Tibial artery (tissue), 4 donors: ENCODE measurements around the gene LHX6.

Source experiments
- DNase-seq, 2 donors: peaks; one replicate each; pipeline ENCODE4 v3.0.0-alpha.2; 2019
- H3K27ac ChIP-seq, 2 donors: fragments of 200-600 bp; sonication (generic) in 1 of 2; 1 replicate in 1 of 2; 2 replicates in 1 of 2; pipeline ENCODE4 v1.5.1; 2018 to 2019; ENCODE audit warnings: mild to moderate bottlenecking in 1 of 2
- H3K27me3 ChIP-seq, 2 donors: fragments of 200-600 bp; sonication (generic) in 1 of 2; one replicate each; pipeline versions ENCODE4 v1.5.1 to v1.6.0; 2016 to 2019
- H3K36me3 ChIP-seq, 3 donors: fragments of 200-600 bp; sonication (generic) in 2 of 3; one replicate each; pipeline ENCODE4 v1.5.1; 2016 to 2019; ENCODE audit warnings: mild to moderate bottlenecking in 2 of 3
- H3K4me1 ChIP-seq, 4 donors: fragments of 200-600 bp; sonication (generic) in 2 of 4; 1 replicate in 3 of 4; 2 replicates in 1 of 4; pipeline ENCODE4 v1.5.1; 2016 to 2019
- H3K4me3 ChIP-seq, 2 donors: fragments of 200-600 bp; sonication (generic) in 1 of 2; 1 replicate in 1 of 2; 2 replicates in 1 of 2; pipeline ENCODE4 v1.5.1; 2018 to 2019; ENCODE audit warnings: mild to moderate bottlenecking in 2 of 2
- H3K9me3 ChIP-seq, 3 donors: fragments of 200-600 bp; sonication (generic) in 1 of 3; one replicate each; pipeline ENCODE4 v1.5.1; 2016 to 2019
- intact Hi-C: fragments of 100-400 bp; cut with DNase I; formaldehyde crosslinking; loops from one replicate; pipeline ENCODE4 v1.15.0; 2023; ENCODE audit warnings: low total_unique reads
- TF ChIP-seq, protein P1 (sequence below), 2 experiments: fragments of 200-600 bp in 1 of 2; fragments of 450-650 bp in 1 of 2; IDR thresholded peaks; one replicate each; pipeline ENCODE4 v1.5.1; 2017 to 2019; ENCODE audit warnings: antibody characterized with exemption in 2 of 2, mild to moderate bottlenecking in 1 of 2, moderate library complexity in 1 of 2

LHX6 gene

GRCh38 chr9:122228568-122229484, at the start of gene LHX6:
Gene LHX6 (minus strand): TSS chr9:122228957. CDS start chr9:122228740, 217 bp downstream.
- TF ChIP-seq, protein P1, sequence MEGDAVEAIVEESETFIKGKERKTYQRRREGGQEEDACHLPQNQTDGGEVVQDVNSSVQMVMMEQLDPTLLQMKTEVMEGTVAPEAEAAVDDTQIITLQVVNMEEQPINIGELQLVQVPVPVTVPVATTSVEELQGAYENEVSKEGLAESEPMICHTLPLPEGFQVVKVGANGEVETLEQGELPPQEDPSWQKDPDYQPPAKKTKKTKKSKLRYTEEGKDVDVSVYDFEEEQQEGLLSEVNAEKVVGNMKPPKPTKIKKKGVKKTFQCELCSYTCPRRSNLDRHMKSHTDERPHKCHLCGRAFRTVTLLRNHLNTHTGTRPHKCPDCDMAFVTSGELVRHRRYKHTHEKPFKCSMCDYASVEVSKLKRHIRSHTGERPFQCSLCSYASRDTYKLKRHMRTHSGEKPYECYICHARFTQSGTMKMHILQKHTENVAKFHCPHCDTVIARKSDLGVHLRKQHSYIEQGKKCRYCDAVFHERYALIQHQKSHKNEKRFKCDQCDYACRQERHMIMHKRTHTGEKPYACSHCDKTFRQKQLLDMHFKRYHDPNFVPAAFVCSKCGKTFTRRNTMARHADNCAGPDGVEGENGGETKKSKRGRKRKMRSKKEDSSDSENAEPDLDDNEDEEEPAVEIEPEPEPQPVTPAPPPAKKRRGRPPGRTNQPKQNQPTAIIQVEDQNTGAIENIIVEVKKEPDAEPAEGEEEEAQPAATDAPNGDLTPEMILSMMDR (IDR thresholded peaks at IDR 0.05): no peak
- H3K4me3 ChIP-seq: peak within 1 kb of the TSS; percentile 34 to 46
- no peak within 1 kb of the TSS for H3K27ac ChIP-seq
- peaks cover 0 to 80% of the 10 kb centered on the region in 2 donors for H3K27me3 ChIP-seq
- H3K9me3 ChIP-seq: no peaks in the 10 kb centered on the region
- peaks cover 0 to 37% (median 28%) of the 10 kb centered on the region in 4 donors for H3K4me1 ChIP-seq
- intact Hi-C loops: no loop called here
- H3K36me3 ChIP-seq: no peaks in the 10 kb centered on the region
- DNase-seq: no peak

DNA sequence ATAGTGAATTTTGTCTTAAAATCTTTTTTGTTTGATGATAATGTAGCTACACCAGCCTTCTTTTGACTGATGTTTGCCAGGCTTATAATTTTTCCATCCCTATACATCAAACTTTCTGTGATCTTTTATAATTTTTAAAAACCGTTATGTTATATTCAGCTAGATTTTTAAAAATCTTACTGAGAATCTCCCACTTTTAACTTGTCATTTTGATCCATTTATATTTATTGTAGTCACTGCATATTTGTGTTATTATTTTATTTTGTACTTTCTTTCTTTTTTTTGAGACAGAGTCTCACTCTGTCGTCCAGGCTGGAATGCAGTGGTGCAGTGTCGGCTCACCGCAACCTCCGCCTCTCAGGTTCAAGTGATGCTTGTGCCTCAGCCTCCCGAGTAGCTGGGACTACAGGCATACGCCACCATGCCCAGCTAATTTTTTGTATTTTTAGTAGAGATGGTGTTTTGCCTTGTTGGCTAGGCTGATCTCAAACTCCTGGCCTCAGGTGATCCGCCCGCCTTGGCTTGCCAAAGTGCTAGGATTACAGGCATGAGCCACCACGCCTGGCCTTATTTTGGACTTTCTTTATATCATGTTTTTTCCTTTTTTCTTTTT, 48.6 kb upstream of the LHX6 start:
- Histone ChIP-seq H3K9me3 (peaks cover 0 to 5% (median 0%) of the 10 kb centered on the region in 3 donors), H3K27me3 (no peaks in the 10 kb centered on the region), H3K27ac (no peak overlapping the region), H3K4me3 (no peak overlapping the region), H3K36me3 (peaks cover 12 to 23% (median 14%) of the 10 kb centered on the region in 3 donors), H3K4me1 (no peaks in the 10 kb centered on the region)
- TF ChIP-seq, protein P1 (IDR thresholded peaks at IDR 0.05): no peak
- DNase-seq: no peak
- intact Hi-C loops: no loop called here

DNA sequence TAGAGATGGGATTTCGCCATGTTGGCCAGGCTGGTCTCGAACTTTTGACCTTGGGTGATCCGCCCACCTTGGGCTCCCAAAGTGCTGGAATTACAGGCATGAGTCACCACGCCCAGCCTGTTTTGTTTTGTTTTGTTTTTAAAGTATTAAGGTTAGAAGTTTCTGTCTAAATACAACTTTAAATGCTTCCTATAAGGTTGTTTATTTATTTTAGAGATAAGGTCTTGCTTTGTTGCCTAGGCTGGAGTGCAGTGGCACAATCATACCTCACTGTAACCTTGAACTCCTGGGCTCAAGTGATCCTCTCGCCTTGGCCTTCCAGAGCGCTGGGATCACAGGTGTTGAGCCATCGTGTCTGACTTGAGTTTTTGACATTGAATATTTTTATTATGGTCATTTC, 47.3 kb upstream of the LHX6 start:
- TF ChIP-seq, protein P1 (IDR thresholded peaks at IDR 0.05): no peak
- H3K4me3 ChIP-seq: no peak overlapping the region
- no peak for DNase-seq
- H3K27me3 ChIP-seq: no peaks in the 10 kb centered on the region
- no peaks in the 10 kb centered on the region for H3K4me1 ChIP-seq
- intact Hi-C loops: no loop called here
- no peak overlapping the region for H3K27ac ChIP-seq
- H3K36me3 ChIP-seq: peaks cover 12 to 32% (median 21%) of the 10 kb centered on the region in 3 donors
- peaks cover 0 to 5% (median 0%) of the 10 kb centered on the region in 3 donors for H3K9me3 ChIP-seq

GRCh38 chr9:122274055-122274454, 45.3 kb upstream of the LHX6 start:
- TF ChIP-seq, protein P1 (IDR thresholded peaks at IDR 0.05): no peak
- Histone ChIP-seq H3K27me3 (no peaks in the 10 kb centered on the region), H3K4me1 (no peaks in the 10 kb centered on the region), H3K36me3 (peaks cover 12 to 27% (median 25%) of the 10 kb centered on the region in 3 donors), H3K9me3 (peaks cover 0 to 5% (median 0%) of the 10 kb centered on the region in 3 donors), H3K27ac (no peak overlapping the region), H3K4me3 (no peak overlapping the region)
- no peak for DNase-seq
- intact Hi-C loops: no loop called here

- Histone ChIP-seq H3K36me3 (peaks cover 3 to 19% (median 15%) of the 10 kb centered on the region in 3 donors), H3K27ac (no peak overlapping the region), H3K4me1 (peaks cover 0 to 21% (median 17%) of the 10 kb centered on the region in 4 donors), H3K4me3 (no peak overlapping the region), H3K9me3 (no peaks in the 10 kb centered on the region), H3K27me3 (no peaks in the 10 kb centered on the region)
- intact Hi-C loops: no loop called here
- no peak for DNase-seq
- TF ChIP-seq, protein P1 (IDR thresholded peaks at IDR 0.05): no peak
These were observed 39.5 kb upstream of the LHX6 start for GRCh38 chr9:122268041-122268814.
